Thoracic aorta (tissue), 2 donors: ENCODE data around the gene SEMA4D. TPM values are rescaled to one million over a fixed set of nuclear protein-coding genes. Genes with fewer than 3 reads are reported as not detected.

Source experiments
- ATAC-seq: fragments of 150-250 bp; one replicate; pipeline ENCODE4 v1.8.0; 2017; ENCODE audit warnings: low read depth; ENCODE audit not compliant: insufficient number of reproducible peaks, low FRiP score
- DNase-seq: peaks from one replicate; pipeline ENCODE4 v3.0.0-alpha.2; 2020; ENCODE audit warnings: low spot score
- H3K27ac ChIP-seq, 2 donors: fragments of 200-600 bp; sonication (generic); 1 replicate in 1 of 2; 2 replicates in 1 of 2; pipeline ENCODE4 v1.5.1; 2016; ENCODE audit warnings: mild to moderate bottlenecking in 2 of 2, moderate library complexity in 2 of 2
- H3K27me3 ChIP-seq: fragments of 200-600 bp; sonication (generic); replicated peaks from 2 replicates; pipeline ENCODE4 v1.6.0; 2016; ENCODE audit warnings: mild to moderate bottlenecking; ENCODE audit not compliant: insufficient read depth
- H3K36me3 ChIP-seq: fragments of 200-600 bp; sonication (generic); one replicate; pipeline ENCODE4 v1.5.1; 2016
- H3K4me1 ChIP-seq, 2 donors: fragments of 200-600 bp; sonication (generic); 1 replicate in 1 of 2; 2 replicates in 1 of 2; pipeline versions ENCODE4 v1.5.1 to v1.6.0; 2016; ENCODE audit warnings: low read depth in 2 of 2, mild to moderate bottlenecking in 1 of 2; ENCODE audit not compliant: control insufficient read depth in 1 of 2
- H3K4me3 ChIP-seq: fragments of 200-600 bp; sonication (generic); 2 replicates; pipeline ENCODE4 v1.5.1; 2016; ENCODE audit warnings: mild to moderate bottlenecking
- H3K9me3 ChIP-seq: fragments of 200-600 bp; sonication (generic); 2 replicates; pipeline ENCODE4 v1.5.1; 2016
- total RNA-seq, 2 donors: library from RNA; depleted of rRNA; stranded (reverse); fragments of >200 nt; gene quantifications; one replicate each; pipeline versions ENCODE4 v1.1.0 to v1.2.3, GENCODE V29; 2016
- TF ChIP-seq, protein P1 (sequence below): fragments of 200-600 bp; sonication (generic); IDR thresholded peaks from one replicate; pipeline ENCODE4 v1.5.1; 2019; ENCODE audit warnings: antibody characterized with exemption

The SEMA4D gene
- total RNA-seq, 2 donors from 2014 or later, result 16.9 to 20.2 TPM

DNA sequence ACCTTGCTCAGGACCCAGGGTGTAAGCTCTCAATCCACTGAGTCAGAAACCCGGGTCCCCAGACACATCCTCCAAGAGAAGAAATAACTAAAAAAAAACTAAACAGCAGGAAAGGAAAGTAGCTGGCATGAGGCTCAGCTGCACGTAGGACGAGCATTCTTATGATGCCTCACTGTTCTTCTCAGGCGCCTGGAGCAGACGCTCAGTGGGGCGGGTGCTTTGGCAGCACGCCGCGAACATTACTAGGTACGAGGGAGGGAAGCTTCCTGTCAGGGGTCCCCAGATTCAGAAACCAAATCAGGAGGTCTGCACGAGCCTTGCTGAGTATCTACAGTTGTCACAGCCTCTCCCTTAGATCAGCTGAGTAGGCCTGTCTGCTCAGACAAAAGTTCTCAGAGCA is 93.8 kb downstream of the SEMA4D start:
- TF ChIP-seq, protein P1, sequence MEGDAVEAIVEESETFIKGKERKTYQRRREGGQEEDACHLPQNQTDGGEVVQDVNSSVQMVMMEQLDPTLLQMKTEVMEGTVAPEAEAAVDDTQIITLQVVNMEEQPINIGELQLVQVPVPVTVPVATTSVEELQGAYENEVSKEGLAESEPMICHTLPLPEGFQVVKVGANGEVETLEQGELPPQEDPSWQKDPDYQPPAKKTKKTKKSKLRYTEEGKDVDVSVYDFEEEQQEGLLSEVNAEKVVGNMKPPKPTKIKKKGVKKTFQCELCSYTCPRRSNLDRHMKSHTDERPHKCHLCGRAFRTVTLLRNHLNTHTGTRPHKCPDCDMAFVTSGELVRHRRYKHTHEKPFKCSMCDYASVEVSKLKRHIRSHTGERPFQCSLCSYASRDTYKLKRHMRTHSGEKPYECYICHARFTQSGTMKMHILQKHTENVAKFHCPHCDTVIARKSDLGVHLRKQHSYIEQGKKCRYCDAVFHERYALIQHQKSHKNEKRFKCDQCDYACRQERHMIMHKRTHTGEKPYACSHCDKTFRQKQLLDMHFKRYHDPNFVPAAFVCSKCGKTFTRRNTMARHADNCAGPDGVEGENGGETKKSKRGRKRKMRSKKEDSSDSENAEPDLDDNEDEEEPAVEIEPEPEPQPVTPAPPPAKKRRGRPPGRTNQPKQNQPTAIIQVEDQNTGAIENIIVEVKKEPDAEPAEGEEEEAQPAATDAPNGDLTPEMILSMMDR, result no peak
- no peak overlapping the region for H3K27ac ChIP-seq
- no peak overlapping the region for H3K4me3 ChIP-seq
- no peak for ATAC-seq
- no peaks in the 10 kb centered on the region for H3K4me1 ChIP-seq
- H3K27me3 ChIP-seq, result no peaks in the 10 kb centered on the region
- peaks cover 7% of the 10 kb centered on the region for H3K36me3 ChIP-seq
- H3K9me3 ChIP-seq, result peaks cover 5% of the 10 kb centered on the region
- no peak for DNase-seq

DNA sequence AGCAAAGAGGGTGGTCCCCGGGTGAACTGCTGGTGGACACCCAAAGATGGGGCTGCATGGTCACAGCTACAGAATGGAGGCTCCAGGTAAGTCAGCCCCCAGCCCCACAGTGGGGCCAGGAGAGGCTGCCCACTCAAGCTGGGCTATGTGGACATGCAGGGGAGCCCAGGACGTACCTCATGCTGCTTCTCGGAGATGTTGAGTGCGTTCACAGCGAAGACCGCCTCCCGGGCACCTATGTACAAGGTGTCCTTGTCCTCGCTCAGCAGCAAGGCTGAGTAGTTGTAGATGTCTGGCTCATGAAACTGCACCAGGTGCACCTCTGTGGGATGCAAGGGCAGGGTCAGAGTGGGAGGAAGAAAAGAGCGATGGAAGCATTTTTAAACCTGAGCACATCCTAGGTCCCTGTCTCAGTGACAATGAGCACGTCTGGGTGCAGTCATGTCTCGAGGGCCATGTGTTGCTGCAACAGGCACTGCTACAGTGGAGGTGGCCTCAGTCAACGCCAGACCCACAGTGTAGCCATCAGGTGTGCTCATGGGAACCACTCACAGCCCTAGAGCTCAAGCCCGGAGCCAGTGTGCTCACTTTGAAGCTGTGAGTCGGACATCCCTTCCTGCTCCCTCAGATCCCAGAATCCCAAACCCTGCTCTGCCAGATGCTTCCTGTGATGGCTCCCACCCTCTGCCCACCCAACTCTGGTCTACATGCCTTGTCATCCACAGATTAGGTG is 95.1 kb downstream of the SEMA4D start:
- ATAC-seq, result no peak
- no peak for DNase-seq
- Histone ChIP-seq H3K36me3 (peaks cover 10% of the 10 kb centered on the region), H3K9me3 (peaks cover 5% of the 10 kb centered on the region), H3K27me3 (no peaks in the 10 kb centered on the region), H3K4me3 (no peak overlapping the region), H3K4me1 (no peaks in the 10 kb centered on the region), H3K27ac (no peak overlapping the region)
- TF ChIP-seq, protein P1, result no peak

DNA sequence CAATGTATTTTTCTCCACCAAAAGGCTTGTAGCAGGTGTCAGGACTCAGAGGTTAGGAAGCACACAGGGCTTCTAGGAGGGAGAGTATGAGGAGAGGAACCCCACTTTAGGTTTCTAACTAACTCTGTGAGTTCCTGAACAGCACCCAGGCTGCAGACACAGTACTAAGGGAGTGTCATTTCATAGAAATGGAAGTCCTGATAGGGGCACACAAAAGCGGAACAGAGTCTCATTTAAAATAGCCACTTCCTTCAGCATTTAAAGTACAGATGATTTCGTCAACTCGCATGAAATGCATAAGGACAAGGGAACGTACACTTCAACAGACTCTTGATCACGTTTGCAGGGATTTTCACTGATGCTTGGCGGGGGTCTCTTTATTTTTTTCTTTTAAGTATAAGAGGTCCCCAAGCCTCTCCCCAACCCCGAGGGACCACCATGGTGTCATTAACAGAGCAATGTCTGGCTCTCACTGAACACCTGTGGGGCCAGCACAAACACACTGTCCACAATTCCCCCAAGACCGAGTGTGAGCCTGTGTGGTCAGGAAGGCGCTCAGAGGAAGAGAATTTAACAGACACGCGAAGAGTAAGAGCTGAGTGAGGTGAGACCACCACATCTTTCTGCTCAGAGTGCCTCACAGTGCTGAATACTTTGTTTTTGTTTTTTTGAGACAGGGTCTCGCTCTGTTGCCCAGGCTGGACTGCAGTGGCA is 97.4 kb downstream of the SEMA4D start:
- Histone ChIP-seq H3K27ac (no peak overlapping the region), H3K27me3 (no peaks in the 10 kb centered on the region), H3K4me1 (no peaks in the 10 kb centered on the region), H3K36me3 (peaks cover 10% of the 10 kb centered on the region), H3K4me3 (no peak overlapping the region), H3K9me3 (no peaks in the 10 kb centered on the region)
- DNase-seq (no peak), ATAC-seq (no peak)
- TF ChIP-seq, protein P1, result no peak

DNA sequence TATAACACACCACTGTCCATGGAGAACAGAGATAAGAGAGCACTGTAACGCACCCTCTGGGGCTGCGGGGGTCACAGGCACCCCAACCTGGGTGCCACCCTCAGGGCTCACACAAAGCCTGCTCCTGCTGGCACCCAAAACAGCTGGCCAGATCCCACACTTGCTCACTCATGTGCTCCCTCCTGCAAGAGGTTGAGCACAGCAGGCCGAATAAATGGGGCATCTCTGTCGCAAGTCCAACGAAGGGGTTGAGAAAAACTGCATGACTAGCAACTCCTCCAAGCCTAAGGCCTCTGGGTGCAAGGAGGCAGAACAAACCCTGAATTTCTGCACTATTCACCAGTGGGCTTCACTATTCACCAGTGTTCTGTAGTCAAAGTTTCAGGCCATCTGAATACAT is 99.3 kb downstream of the SEMA4D start:
- H3K4me3 ChIP-seq, result no peak overlapping the region
- TF ChIP-seq, protein P1, result no peak
- H3K27ac ChIP-seq, result no peak overlapping the region
- DNase-seq, result no peak
- no peaks in the 10 kb centered on the region for H3K4me1 ChIP-seq
- peaks cover 10% of the 10 kb centered on the region for H3K36me3 ChIP-seq
- no peaks in the 10 kb centered on the region for H3K9me3 ChIP-seq
- H3K27me3 ChIP-seq, result no peaks in the 10 kb centered on the region
- ATAC-seq, result no peak

DNA sequence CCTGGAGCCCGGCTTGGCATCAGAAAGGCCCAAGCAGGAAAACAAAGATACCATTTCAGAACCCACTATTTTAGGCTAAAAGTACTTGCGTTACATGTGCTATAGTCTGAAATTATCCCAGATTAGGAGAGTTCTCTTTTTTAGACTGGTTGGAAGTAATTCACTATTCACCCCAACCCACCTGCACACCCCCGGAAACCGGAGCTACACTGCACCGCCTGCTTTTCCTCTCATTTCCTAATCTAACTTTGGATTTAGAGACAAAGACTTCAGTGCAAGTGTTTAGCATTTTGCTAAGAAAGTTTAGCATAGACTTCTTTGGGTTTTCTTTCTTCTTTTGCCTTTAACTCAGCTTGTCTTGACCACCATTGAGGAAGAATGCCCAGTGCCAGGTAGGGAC is 100.4 kb downstream of the SEMA4D start:
- Histone ChIP-seq H3K4me1 (no peaks in the 10 kb centered on the region), H3K4me3 (no peak overlapping the region), H3K36me3 (peaks cover 10% of the 10 kb centered on the region), H3K27ac (no peak overlapping the region), H3K9me3 (no peaks in the 10 kb centered on the region), H3K27me3 (no peaks in the 10 kb centered on the region)
- DNase-seq, result no peak
- TF ChIP-seq, protein P1, result no peak
- ATAC-seq, result no peak
